WTC11 (cell line): Measurements from ENCODE around the gene MSH3. TPM values are rescaled to one million over a fixed set of nuclear protein-coding genes. Genes with fewer than 3 reads are reported as not detected.

Experiments used
- ATAC-seq: fragments of 200-7000 bp; cut with Tn5 transposase; 2 replicates; pipeline ENCODE4 v1.10.0; 2021; ENCODE audit warnings: mild to moderate bottlenecking, moderate library complexity
- CTCF ChIA-PET: fragments of 300-600 bp; sonication (Branson Sonifier 250); formaldehyde crosslinking; loops from one replicate; lab custom pipeline; 2021; ENCODE audit warnings: antibody characterized with exemption; lab: Charles Lee
- POLR2A ChIA-PET: fragments of 350-600 bp; sonication (Branson Sonifier 250); formaldehyde crosslinking; loops from one replicate; lab custom pipeline; 2021; ENCODE audit warnings: antibody characterized with exemption; lab: Charles Lee
- DNase-seq: peaks from one replicate; pipeline ENCODE4 v3.0.0; 2021; ENCODE audit warnings: low spot score
- H3K27ac Mint-ChIP-seq: 2 replicates; pipeline ENCODE4 v1.8.0; 2021; ENCODE audit warnings: mixed read lengths
- H3K27me3 Mint-ChIP-seq: 2 replicates; pipeline ENCODE4 v1.8.0; 2021; ENCODE audit warnings: low read depth, mild to moderate bottlenecking, moderate library complexity, mixed read lengths
- H3K36me3 Mint-ChIP-seq: 2 replicates; pipeline ENCODE4 v1.8.0; 2021; ENCODE audit warnings: mixed read lengths
- H3K4me1 Mint-ChIP-seq: 2 replicates; pipeline ENCODE4 v1.8.0; 2022; ENCODE audit warnings: mixed read lengths
- H3K4me3 Mint-ChIP-seq: 2 replicates; pipeline ENCODE4 v1.8.0; 2021; ENCODE audit warnings: mild to moderate bottlenecking, moderate library complexity, mixed read lengths
- H3K9me3 Mint-ChIP-seq: 2 replicates; pipeline ENCODE4 v1.8.0; 2021; ENCODE audit warnings: mixed read lengths
- ATF1 ChIP-seq: sonication (generic); formaldehyde crosslinking; IDR thresholded peaks from 2 replicates; pipeline ENCODE4 v1.8.1; 2023; ENCODE audit warnings: mild to moderate bottlenecking, moderate library complexity, missing genetic modification reagents
- CREM ChIP-seq: sonication (generic); formaldehyde crosslinking; IDR thresholded peaks from 2 replicates; pipeline ENCODE4 v1.8.1; 2022; ENCODE audit warnings: mild to moderate bottlenecking, missing genetic modification reagents, moderate library complexity
- ETV6 ChIP-seq: sonication (generic); formaldehyde crosslinking; IDR thresholded peaks from 2 replicates; pipeline ENCODE4 v1.8.1; 2022; ENCODE audit warnings: mild to moderate bottlenecking, missing genetic modification reagents
- FOXP1 ChIP-seq: sonication (generic); formaldehyde crosslinking; IDR thresholded peaks from 2 replicates; pipeline ENCODE4 v1.8.0; 2022; ENCODE audit warnings: missing genetic modification reagents, mild to moderate bottlenecking, moderate library complexity, borderline replicate concordance
- KAT7 ChIP-seq: sonication (generic); formaldehyde crosslinking; IDR thresholded peaks from 2 replicates; pipeline ENCODE4 v1.8.1; 2023; ENCODE audit warnings: missing genetic modification reagents, mild to moderate bottlenecking, borderline replicate concordance
- MXD4 ChIP-seq: fragments of 250-450 bp; sonication (Bioruptor Pico); IDR thresholded peaks from 2 replicates; pipeline ENCODE4 v1.8.0; 2021; ENCODE audit warnings: mild to moderate bottlenecking, moderate library complexity, borderline replicate concordance
- NFATC4 ChIP-seq: fragments of 250-450 bp; sonication (Bioruptor Pico); IDR thresholded peaks from 2 replicates; pipeline ENCODE4 v1.9.0; 2021; ENCODE audit warnings: mild to moderate bottlenecking
- RELA ChIP-seq: sonication (generic); formaldehyde crosslinking; IDR thresholded peaks from 2 replicates; pipeline ENCODE4 v1.8.1; 2022; ENCODE audit warnings: missing genetic modification reagents, mild to moderate bottlenecking, borderline replicate concordance
- SOX15 ChIP-seq: fragments of 250-450 bp; sonication (Bioruptor Pico); IDR thresholded peaks from 2 replicates; pipeline ENCODE4 v1.9.0; 2021; ENCODE audit warnings: mild to moderate bottlenecking
- TEAD4 ChIP-seq: sonication (generic); formaldehyde crosslinking; IDR thresholded peaks from 2 replicates; pipeline ENCODE4 v1.8.0; 2022; ENCODE audit warnings: mild to moderate bottlenecking, missing genetic modification reagents
- ZBTB21 ChIP-seq: sonication (generic); formaldehyde crosslinking; IDR thresholded peaks from 2 replicates; pipeline ENCODE4 v1.8.1; 2023; ENCODE audit warnings: mild to moderate bottlenecking, missing genetic modification reagents, borderline replicate concordance
- ZNF219 ChIP-seq: sonication (generic); formaldehyde crosslinking; IDR thresholded peaks from 2 replicates; pipeline ENCODE4 v1.8.0; 2023; ENCODE audit warnings: missing genetic modification reagents, mild to moderate bottlenecking, borderline replicate concordance
- ZNF416 ChIP-seq: fragments of 250-450 bp; sonication (Bioruptor Pico); IDR thresholded peaks from 2 replicates; pipeline ENCODE4 v1.9.0; 2021; ENCODE audit warnings: mild to moderate bottlenecking, inconsistent platforms
- total RNA-seq: library from RNA; stranded (reverse); gene quantifications from 3 replicates; pipeline ENCODE4 v1.2.3, GENCODE V29; 2021
- TF ChIP-seq, protein P1 (sequence below): sonication (generic); formaldehyde crosslinking; IDR thresholded peaks from 2 replicates; pipeline ENCODE4 v1.8.0; 2023; ENCODE audit warnings: missing genetic modification reagents
- TF ChIP-seq, protein P2 (sequence below): sonication (generic); formaldehyde crosslinking; IDR thresholded peaks from 2 replicates; pipeline ENCODE4 v1.8.1; 2022; ENCODE audit warnings: low read depth, missing genetic modification reagents, borderline replicate concordance
- TF ChIP-seq, protein P3 (sequence below): sonication (generic); formaldehyde crosslinking; IDR thresholded peaks from 2 replicates; pipeline ENCODE4 v1.8.1; 2023; ENCODE audit warnings: mild to moderate bottlenecking, missing genetic modification reagents, borderline replicate concordance
- TF ChIP-seq, protein P4 (sequence below): sonication (generic); formaldehyde crosslinking; IDR thresholded peaks from 2 replicates; pipeline ENCODE4 v1.8.0; 2022; ENCODE audit warnings: mild to moderate bottlenecking, missing genetic modification reagents
- TF ChIP-seq, protein P5 (sequence below): fragments of 250-450 bp; sonication (Bioruptor Pico); IDR thresholded peaks from 2 replicates; pipeline ENCODE4 v1.9.0; 2021; ENCODE audit warnings: mild to moderate bottlenecking

The MSH3 gene
- total RNA-seq, 1 experiment from 2014 or later = 14.6 TPM

DNA sequence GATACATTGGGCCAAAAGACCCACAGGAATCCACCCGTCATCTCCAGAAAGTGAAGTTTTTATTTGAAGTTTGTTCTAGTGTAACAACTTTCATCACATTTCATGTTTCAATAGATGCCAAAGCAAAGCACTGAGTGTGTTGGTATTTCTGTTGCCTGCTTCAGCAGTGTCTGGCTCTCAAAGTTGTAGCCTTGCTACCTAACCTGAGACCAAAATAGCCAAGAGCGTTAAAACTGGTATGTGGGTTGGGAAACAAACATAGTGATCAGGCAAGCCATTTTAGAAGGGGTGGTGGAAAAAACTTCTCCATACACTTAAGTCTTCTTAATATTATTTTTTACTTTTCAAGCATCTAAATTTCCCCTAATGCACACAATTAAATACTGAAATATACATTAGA, 150.6 kb downstream of the MSH3 start:
- no peak overlapping the region for H3K4me3 Mint-ChIP-seq
- no peak for DNase-seq
- H3K27ac Mint-ChIP-seq = no peak overlapping the region
- ChIA-PET POLR2A (no interaction called here), CTCF (no interaction called here)
- no peaks in the 10 kb centered on the region for H3K27me3 Mint-ChIP-seq
- TF ChIP-seq ZNF416 = no peak
- TF ChIP-seq TEAD4 (CRISPR knock-in tag) = no peak
- no peak for TF ChIP-seq ZBTB21
- TF ChIP-seq, protein P1, sequence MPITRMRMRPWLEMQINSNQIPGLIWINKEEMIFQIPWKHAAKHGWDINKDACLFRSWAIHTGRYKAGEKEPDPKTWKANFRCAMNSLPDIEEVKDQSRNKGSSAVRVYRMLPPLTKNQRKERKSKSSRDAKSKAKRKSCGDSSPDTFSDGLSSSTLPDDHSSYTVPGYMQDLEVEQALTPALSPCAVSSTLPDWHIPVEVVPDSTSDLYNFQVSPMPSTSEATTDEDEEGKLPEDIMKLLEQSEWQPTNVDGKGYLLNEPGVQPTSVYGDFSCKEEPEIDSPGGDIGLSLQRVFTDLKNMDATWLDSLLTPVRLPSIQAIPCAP (CRISPR knock-in tag) = no peak
- no peak for TF ChIP-seq MXD4 (CRISPR knock-in tag)
- no peak for TF ChIP-seq ATF1
- no peak for TF ChIP-seq NFATC4 (CRISPR knock-in tag)
- TF ChIP-seq ETV6 = no peak
- TF ChIP-seq CREM = no peak
- H3K36me3 Mint-ChIP-seq = peaks cover 21% of the 10 kb centered on the region
- peaks cover 18% of the 10 kb centered on the region for H3K9me3 Mint-ChIP-seq
- ATAC-seq = no peak
- peaks cover 3% of the 10 kb centered on the region for H3K4me1 Mint-ChIP-seq

DNA sequence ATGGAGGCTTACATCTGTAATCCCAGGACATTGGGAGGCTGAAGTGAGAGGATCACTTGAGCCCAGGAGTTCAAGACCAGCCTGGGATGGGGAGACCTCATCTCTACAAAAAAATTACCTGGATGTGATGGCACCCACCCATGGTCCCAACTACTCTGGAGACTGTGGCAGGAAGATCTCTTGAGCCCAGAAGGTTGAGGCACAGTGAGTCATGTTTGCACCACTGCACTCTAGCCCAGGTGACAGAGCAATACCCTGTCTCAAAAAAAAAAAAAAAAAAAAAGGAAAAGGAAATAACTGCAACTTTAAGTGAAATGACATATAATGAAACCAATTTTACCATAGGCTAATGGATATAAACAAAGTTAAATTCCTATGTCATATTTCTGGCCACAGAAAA, 152.5 kb downstream of the MSH3 start:
- no peaks in the 10 kb centered on the region for H3K27me3 Mint-ChIP-seq
- no peak for DNase-seq
- H3K4me1 Mint-ChIP-seq = peaks cover 3% of the 10 kb centered on the region
- ChIA-PET CTCF (no interaction called here), POLR2A (no interaction called here)
- peaks cover 21% of the 10 kb centered on the region for H3K36me3 Mint-ChIP-seq
- ATAC-seq = no peak
- TF ChIP-seq, protein P2, sequence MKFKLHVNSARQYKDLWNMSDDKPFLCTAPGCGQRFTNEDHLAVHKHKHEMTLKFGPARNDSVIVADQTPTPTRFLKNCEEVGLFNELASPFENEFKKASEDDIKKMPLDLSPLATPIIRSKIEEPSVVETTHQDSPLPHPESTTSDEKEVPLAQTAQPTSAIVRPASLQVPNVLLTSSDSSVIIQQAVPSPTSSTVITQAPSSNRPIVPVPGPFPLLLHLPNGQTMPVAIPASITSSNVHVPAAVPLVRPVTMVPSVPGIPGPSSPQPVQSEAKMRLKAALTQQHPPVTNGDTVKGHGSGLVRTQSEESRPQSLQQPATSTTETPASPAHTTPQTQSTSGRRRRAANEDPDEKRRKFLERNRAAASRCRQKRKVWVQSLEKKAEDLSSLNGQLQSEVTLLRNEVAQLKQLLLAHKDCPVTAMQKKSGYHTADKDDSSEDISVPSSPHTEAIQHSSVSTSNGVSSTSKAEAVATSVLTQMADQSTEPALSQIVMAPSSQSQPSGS = no peak
- no peak overlapping the region for H3K27ac Mint-ChIP-seq
- no peak overlapping the region for H3K4me3 Mint-ChIP-seq
- peaks cover 18% of the 10 kb centered on the region for H3K9me3 Mint-ChIP-seq

DNA sequence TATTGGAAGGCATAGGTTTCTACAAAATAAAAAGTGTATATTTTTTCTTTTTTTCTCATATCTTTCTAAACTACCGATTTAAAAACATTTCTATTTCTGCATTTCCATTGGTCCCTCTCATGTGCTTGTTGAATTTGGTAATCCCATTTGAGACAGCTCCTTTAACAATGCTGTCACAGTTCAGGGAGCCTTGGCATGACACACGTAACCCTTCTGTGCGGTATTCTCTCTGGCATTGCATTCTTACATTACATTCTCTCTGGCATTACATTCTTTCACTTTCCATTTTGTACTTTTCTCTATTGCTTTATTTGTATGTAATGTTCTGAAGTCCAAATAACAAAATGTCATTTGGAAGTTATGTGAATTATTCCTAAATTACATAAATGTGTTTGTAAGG, 155.0 kb downstream of the MSH3 start:
- no peak for DNase-seq
- TF ChIP-seq ZNF219 (CRISPR knock-in tag) (no peak), FOXP1 (CRISPR knock-in tag) (no peak), CREM (no peak), SOX15 (CRISPR knock-in tag) (no peak), ATF1 (no peak), RELA (CRISPR knock-in tag) (no peak), KAT7 (CRISPR knock-in tag) (no peak)
- TF ChIP-seq, protein P3, sequence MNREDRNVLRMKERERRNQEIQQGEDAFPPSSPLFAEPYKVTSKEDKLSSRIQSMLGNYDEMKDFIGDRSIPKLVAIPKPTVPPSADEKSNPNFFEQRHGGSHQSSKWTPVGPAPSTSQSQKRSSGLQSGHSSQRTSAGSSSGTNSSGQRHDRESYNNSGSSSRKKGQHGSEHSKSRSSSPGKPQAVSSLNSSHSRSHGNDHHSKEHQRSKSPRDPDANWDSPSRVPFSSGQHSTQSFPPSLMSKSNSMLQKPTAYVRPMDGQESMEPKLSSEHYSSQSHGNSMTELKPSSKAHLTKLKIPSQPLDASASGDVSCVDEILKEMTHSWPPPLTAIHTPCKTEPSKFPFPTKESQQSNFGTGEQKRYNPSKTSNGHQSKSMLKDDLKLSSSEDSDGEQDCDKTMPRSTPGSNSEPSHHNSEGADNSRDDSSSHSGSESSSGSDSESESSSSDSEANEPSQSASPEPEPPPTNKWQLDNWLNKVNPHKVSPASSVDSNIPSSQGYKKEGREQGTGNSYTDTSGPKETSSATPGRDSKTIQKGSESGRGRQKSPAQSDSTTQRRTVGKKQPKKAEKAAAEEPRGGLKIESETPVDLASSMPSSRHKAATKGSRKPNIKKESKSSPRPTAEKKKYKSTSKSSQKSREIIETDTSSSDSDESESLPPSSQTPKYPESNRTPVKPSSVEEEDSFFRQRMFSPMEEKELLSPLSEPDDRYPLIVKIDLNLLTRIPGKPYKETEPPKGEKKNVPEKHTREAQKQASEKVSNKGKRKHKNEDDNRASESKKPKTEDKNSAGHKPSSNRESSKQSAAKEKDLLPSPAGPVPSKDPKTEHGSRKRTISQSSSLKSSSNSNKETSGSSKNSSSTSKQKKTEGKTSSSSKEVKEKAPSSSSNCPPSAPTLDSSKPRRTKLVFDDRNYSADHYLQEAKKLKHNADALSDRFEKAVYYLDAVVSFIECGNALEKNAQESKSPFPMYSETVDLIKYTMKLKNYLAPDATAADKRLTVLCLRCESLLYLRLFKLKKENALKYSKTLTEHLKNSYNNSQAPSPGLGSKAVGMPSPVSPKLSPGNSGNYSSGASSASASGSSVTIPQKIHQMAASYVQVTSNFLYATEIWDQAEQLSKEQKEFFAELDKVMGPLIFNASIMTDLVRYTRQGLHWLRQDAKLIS (CRISPR knock-in tag) = no peak
- TF ChIP-seq, protein P4, sequence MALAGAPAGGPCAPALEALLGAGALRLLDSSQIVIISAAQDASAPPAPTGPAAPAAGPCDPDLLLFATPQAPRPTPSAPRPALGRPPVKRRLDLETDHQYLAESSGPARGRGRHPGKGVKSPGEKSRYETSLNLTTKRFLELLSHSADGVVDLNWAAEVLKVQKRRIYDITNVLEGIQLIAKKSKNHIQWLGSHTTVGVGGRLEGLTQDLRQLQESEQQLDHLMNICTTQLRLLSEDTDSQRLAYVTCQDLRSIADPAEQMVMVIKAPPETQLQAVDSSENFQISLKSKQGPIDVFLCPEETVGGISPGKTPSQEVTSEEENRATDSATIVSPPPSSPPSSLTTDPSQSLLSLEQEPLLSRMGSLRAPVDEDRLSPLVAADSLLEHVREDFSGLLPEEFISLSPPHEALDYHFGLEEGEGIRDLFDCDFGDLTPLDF (CRISPR knock-in tag) = no peak
- TF ChIP-seq, protein P5, sequence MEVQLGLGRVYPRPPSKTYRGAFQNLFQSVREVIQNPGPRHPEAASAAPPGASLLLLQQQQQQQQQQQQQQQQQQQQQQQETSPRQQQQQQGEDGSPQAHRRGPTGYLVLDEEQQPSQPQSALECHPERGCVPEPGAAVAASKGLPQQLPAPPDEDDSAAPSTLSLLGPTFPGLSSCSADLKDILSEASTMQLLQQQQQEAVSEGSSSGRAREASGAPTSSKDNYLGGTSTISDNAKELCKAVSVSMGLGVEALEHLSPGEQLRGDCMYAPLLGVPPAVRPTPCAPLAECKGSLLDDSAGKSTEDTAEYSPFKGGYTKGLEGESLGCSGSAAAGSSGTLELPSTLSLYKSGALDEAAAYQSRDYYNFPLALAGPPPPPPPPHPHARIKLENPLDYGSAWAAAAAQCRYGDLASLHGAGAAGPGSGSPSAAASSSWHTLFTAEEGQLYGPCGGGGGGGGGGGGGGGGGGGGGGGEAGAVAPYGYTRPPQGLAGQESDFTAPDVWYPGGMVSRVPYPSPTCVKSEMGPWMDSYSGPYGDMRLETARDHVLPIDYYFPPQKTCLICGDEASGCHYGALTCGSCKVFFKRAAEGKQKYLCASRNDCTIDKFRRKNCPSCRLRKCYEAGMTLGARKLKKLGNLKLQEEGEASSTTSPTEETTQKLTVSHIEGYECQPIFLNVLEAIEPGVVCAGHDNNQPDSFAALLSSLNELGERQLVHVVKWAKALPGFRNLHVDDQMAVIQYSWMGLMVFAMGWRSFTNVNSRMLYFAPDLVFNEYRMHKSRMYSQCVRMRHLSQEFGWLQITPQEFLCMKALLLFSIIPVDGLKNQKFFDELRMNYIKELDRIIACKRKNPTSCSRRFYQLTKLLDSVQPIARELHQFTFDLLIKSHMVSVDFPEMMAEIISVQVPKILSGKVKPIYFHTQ = no peak
- ChIA-PET POLR2A (no interaction called here), CTCF (no interaction called here)
- H3K4me1 Mint-ChIP-seq = peaks cover 3% of the 10 kb centered on the region
- no peak overlapping the region for H3K4me3 Mint-ChIP-seq
- peaks cover 1% of the 10 kb centered on the region; the same call in 1 of the 2 replicates for H3K36me3 Mint-ChIP-seq
- ATAC-seq = no peak
- H3K27ac Mint-ChIP-seq = no peak overlapping the region
- H3K9me3 Mint-ChIP-seq = no peaks in the 10 kb centered on the region
- no peaks in the 10 kb centered on the region for H3K27me3 Mint-ChIP-seq
